ENCODE data around the gene IGF1R. TPM values are rescaled to one million over a fixed set of nuclear protein-coding genes. Genes with fewer than 3 reads are reported as not detected.

IGF1R gene
- total RNA-seq, 1 donor from 2014 or later, result 37.4 TPM

DNA sequence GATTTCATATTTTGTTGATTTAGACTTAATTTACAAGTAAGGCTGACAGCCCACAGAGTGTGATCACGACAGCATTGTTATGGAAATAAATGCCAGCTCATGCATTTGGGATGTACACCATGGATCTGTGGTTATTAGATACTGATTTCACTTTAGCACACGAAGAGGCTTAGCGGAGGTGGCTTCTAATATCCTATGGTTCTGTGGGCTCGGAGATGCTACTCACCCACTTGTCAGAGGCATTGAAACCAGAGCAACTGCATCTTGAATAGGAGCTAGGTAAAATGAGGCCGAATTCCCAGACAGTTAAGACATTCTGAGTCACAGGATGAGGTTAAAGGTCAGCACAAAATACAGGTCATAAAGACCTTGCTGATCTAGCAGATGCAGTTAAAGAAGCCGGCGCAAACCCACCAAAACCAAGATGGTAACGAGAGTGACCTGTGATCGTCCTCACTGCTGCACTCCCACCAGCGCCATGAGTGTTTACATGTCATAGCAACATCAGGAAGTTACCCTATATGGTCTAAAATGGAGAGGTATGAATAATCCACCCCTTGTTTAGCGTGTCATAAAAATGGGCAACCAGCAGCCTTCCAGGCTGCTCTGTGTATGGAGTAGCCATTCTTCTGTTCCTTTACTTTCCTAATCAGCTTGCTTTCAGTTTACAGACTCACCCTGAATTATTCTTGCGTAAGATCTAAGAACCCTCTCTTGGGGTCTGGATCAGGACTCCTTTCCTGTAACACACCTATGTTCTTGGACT lies 241.8 kb downstream of the IGF1R start:
- no peak for DNase-seq

DNA sequence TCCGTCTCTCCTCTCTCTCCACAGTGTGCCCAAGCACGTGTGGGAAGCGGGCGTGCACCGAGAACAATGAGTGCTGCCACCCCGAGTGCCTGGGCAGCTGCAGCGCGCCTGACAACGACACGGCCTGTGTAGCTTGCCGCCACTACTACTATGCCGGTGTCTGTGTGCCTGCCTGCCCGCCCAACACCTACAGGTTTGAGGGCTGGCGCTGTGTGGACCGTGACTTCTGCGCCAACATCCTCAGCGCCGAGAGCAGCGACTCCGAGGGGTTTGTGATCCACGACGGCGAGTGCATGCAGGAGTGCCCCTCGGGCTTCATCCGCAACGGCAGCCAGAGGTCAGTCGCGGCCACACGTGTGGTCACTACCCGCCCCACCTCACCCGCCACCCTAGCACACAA lies 243.0 kb downstream of the IGF1R start:
- DNase-seq, result no peak

- DNase-seq, result no peak
Observed at GRCh38 chr15:98893401-98893800, 245.1 kb downstream of the IGF1R start.

GRCh38 chr15:98894312-98894711 lies 246.0 kb downstream of the IGF1R start:
- no peak for DNase-seq

DNA sequence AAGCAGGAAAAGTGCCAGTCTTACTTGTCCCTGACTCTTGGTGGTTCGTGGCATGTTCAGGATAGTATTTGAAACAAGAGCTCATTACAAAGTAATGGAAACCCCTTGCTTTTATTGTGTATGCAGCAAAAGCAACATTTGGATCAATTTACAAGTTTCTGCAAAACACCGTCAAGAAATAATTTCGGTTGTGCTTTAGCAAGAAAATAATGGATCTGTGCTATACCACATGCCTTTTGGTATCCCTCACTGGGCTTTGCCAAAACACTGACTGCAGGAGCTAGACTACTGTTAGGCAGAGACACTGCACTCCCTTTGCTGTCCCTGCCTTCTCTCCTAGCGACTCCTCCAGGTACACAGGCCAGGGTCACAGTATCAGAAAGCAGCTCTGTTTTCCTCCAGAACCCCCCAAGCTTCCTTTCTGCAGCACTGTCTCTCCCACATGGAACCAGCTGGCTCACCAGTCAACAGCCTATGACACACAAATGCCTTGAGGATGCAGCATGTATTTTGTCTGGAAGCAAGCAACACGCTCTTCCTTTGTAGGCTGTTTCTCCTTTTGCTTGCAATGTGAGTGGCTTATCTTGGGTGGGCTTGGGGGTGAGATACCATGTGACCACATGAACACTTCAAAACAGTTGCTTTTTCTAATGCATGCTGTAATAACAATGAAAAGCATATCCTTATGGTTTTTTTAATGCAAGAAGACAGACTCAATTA lies 247.8 kb downstream of the IGF1R start:
- DNase-seq, result no peak

DNA sequence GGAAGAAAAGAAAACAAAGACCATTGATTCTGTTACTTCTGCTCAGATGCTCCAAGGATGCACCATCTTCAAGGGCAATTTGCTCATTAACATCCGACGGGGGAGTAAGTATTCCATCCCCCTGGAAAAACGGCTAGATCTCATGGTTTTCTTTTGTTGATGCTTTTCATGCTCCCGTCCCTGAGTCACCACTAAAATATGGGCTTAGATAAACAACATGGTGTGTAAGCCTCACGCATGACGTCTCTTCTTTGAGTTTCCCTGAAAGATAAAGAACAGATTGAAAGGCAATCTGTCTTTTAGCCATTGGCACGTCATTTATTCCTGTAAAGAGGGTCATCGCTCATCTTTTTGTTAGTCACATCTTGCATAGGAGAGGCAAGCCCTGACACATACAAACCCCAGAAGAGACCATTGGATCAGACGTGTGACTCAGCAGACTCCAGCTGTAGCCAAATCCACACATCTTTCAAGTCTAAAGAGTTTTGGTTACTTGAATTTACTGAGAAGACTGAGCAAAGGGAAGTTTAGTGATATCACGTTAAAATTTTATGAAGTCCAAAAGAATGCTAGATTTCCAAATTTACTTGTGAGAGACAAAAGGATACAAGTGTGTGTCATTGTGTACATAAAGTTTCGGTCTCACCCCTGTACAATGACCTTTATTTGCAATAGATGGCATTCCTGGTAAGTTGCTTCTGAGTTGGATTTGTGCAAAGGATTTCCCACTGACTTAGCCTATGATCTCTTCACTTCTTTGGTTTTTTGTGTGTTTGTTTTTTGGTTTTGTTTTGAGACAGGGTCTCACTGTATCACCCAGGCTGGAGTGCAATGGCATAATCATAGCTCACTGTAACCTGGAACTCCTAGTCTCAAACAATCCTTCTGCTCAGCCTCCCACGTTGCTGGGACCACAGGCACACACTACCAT lies 248.7 kb downstream of the IGF1R start:
- no peak for DNase-seq

DNA sequence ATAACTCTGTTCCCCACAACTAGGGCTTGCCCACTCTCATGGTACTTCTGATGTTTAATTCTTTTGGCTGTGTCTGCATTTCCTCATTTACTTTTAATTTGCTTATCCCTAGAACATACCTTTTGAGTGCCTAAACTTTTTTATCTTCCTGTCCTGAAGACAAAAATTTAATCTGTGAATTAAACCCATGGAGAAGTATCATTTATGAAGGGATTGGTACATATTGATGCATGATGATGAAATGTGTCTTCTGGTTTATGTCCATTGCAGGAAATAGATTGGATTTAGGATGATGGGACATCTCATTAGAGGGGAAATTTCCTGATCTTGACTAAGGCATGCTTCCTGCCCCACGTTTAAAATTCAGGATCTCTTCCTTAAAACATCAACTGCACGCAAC lies 249.8 kb downstream of the IGF1R start:
- DNase-seq, result no peak

- DNase-seq, result no peak
Observed at GRCh38 chr15:98899272-98900021, 251.1 kb downstream of the IGF1R start.

GRCh38 chr15:98900356-98900755 lies 252.0 kb downstream of the IGF1R start:
- DNase-seq, result no peak

- no peak for DNase-seq
Observed at GRCh38 chr15:98901434-98902072, 253.2 kb downstream of the IGF1R start.

DNA sequence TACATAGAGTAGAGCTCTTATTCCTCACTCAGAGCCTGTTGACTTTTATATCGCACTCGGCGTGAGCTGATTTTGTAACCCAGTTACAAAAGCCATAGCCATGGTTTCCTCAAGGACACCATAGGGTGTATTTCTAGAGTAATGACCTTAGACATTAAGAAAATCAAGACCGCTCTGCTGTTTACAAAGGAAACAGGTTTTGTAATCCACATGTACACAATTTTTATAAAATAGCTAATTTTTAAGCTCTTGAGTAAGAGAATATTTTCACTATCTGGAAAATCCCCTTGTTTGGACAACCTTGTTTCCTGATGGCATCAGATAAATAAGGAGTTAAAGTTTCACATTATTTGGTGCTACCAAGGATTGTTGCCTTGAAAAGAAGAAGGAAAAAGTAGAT lies 254.6 kb downstream of the IGF1R start:
- DNase-seq, result no peak

GRCh38 chr15:98903377-98904018 lies 255.2 kb downstream of the IGF1R start:
- no peak for DNase-seq

DNA sequence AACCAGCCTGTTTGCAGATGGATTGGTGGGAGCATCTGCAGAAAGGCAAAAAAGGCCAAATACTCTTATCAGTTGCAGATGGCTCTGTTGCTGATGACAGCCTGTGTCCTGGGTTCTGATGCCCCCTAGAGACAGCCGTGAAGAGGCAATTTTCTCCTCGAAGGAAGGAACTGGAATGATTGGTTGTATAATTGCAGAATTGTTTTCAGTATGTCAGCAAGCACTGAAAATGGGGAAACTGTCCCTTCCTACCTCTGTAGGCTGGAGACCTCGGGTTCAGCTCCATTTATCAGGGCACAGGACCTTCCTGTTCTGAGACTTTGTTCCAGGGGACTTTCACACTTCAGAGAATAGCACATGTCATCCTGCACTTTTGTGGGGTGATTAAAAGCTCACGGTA lies 256.2 kb downstream of the IGF1R start:
- DNase-seq, result peak; percentile 18

- DNase-seq, result no peak
Observed at GRCh38 chr15:98905963-98906711, 257.8 kb downstream of the IGF1R start.

DNA sequence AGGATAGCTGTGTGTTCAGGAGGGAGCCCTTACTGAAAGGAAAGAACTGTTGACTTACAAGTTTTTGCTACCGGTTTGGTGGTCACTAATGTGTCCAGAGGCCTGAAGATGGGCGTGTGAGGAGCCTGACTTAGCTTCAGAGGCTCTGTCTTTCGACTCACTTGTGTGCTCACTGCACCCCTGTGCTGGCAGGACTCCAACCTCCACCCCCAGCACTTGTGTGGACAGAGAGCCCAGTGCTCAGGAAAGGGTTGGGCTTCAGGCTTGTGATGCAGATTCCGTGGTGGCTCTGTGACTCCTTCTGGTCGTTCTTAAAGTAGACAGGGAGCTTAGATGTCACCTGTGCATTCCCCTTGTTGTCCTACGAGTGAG lies 258.4 kb downstream of the IGF1R start:
- DNase-seq, result no peak

DNA sequence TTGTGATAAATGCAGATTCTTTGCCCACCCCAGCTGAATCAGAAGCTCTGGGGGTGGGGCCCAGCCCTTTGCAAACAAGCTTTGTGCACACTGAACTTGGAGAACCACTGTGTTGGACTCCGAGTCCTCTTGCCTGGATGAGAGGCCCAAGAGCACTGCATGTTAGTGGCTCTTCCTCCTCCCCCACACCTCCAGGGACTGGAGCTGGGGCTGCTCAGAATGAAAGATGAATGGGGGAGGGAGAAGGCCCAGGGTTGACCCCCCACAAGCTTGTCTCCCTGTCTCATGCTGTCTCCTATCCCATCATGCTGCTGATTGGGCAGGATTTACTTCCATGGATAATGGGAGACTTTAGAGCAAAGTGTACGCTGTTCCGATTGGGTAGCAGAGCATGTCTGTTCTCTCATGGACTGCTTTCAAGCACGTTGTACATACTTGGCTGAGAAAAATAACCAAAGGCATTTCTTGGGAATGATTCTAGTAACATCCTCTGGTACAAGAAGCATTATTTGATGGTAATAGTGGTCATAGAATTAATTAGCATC lies 259.7 kb downstream of the IGF1R start:
- no peak for DNase-seq

DNA sequence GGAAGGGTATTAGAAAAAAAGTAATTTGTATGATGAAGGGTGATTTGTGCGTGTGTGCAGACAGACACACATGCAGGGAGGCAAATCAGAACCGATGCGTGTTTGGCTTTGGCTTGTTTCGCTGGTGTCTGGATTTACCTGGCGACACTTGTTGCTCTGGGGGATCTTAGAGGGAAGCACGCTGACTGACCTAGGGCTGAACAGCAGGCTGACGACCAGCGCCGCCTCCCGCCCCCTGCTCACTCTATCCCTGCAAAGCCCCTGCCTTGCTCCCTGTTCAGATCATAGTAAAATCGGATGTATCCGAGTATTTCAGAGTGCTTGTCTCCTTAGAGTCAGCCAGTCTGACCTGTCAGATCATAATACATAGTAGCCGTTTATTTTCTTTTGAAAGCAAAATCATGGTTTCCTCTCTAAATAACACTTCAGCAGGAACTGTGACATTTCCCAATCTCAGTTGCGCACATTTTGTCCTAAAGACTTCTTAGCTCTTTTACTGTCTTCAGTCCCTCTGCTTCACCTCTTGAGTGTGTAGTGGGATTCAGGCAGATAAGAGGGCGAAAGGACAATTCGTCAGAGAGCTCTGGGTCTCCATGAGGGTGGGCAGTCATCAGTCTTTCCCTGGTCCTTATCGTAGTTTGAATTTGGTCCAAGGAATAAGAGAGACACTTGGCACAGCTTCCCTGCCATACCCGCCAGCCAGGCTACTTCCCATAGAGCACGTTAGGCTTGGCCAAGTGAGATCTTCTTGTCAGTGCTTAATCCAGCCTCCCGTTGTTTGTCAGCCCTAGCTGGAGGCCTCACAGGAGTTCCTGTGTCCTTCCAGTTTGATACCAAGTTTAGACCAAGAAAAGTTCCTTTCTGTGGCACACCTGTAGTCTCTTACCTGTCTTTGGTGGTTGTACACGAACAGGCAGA lies 261.9 kb downstream of the IGF1R start:
- no peak for DNase-seq

DNA sequence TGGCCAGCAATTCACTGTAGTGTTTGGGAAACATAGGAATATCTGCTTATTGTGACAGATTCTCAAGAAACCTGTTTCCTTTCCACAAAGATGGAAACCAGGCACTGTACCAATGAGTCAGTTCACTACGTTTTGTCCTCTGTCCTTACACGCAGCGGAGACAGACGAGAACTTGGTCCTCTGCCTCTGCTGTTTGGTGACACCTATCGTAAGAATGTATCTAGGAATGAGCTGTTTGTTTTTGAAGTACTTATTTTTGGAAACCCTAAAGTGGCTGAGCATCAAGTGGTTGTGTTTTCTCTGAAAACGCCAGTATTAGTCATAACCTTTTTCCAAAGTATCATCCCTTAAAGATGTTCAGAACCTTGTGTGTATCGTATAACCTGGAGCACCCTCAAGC lies 266.3 kb downstream of the IGF1R start:
- DNase-seq, result no peak

GRCh38 chr15:98916826-98917225 lies 268.5 kb downstream of the IGF1R start:
- DNase-seq, result no peak

Data from occipital lobe (tissue), 2 donors.